Iris pigment epithelial cell (primary cell): ENCODE measurements around the gene GBF1.
"Not testable (repeated sequence)": the region's sequence is repeated elsewhere in the genome, so short reads cannot be mapped to it uniquely, and the experiment has no call there.

Experiments used
- DNase-seq: peaks from one replicate; pipeline ENCODE4 v3.0.0-alpha.2; 2011; ENCODE audit warnings: low read depth

Gene GBF1

DNA sequence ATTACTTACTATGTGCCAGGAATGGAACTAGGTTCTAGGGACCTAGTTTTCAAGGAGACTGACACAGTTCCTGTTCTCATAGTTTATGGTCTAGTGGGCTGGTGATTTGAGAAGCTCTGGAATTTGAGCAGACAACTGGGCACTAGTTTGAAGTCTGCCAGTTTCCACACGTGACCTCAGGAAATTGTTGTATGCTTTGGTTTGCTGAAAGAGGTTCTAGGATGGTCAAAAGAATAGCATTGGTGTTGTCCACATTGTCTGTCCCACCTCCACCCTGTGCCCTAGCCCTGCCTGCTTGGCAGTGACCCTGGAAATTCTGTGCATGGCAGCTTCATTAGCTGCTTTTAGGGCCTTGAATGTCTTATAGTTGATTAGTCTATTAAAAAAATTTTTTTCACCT lies 28.7 kb downstream of the GBF1 start:
- DNase-seq = no peak

GRCh38 chr10:102275343-102275742 lies 30.0 kb downstream of the GBF1 start:
- DNase-seq = no peak

- DNase-seq = no peak
Measured at GRCh38 chr10:102279104-102279503, 33.8 kb downstream of the GBF1 start.

GRCh38 chr10:102280397-102281101 lies 35.2 kb downstream of the GBF1 start:
- peak; percentile 40 for DNase-seq

GRCh38 chr10:102281102-102281487 lies 35.8 kb downstream of the GBF1 start:
- peak; percentile 36 for DNase-seq

DNA sequence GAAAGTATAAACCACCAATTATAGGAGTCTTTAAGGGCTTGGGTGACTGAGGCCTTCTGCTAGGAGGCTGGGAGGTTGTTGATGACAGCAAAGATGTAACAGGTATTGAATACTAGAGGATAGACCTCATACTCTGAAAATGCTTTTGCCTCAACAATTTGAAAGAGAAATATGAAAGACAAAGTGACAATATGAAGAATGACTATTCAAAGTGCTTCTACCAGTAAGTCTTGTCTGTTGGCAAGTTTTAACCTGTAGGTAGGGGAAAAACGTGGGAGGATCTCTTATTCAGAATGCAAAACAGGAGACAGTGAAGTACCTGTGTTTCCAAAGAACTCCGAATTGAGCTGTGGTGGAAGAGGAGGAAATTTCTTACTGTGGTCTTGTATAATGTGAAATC lies 38.2 kb downstream of the GBF1 start:
- no peak for DNase-seq

DNA sequence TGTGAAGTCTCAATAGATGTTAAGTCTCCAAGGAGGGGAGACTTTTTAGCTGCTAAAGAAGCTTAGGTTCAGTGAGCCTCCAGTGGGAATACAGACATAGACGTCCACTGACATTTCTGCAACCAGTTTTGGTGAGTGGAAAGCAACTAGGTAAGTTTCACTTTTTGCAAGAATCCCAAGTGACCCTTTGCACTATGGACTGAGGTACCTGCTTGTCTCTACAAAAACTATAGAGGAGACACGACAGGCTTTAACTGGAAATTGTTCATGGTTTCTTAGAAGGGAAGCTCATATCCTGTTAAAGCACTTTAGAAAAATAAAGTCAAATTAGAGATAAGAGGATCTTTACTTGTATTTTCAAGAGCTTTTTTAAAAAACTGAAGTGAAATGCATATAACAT lies 38.6 kb downstream of the GBF1 start:
- DNase-seq = no peak

DNA sequence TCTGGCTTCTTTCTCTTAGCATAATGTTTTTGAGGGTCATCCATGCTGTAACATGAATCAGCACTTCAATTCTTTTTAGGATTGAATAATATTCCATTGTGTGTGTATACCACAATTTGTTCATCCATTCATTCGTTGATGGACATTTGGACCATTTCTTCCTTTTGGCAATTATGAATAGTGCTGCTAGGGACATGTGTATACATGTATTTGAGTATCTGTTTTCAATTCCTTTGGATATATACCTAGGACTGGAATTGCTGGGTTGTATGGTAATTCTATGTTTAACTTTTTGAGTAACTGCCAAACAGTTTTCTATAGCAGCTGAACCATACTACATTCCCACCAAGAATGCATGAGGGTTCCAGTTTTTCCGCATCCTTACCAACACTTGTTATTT lies 39.2 kb downstream of the GBF1 start:
- no peak for DNase-seq

- no peak for DNase-seq
Measured at GRCh38 chr10:102285133-102285532, 39.8 kb downstream of the GBF1 start.

GRCh38 chr10:102286216-102286615 lies 40.9 kb downstream of the GBF1 start:
- DNase-seq = no peak

DNA sequence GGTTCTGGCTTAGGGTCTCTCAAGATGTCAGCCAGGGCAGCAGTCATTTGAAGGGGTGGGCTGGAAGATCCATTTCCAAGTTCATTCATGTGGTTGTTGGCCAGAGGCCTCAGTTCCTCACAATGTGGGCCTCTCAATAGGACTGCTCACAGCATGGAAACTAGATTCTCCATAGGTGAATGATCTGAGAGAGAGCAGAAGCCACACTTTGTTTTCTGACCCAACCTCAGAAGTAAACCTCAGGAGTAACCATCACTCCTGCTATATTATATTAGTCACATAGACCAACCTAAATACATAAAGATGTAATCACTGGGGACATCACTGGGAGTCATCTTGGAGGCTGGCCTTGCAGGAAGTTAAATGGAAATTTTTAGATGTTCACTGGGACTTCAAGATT lies 42.2 kb downstream of the GBF1 start:
- DNase-seq = no peak

DNA sequence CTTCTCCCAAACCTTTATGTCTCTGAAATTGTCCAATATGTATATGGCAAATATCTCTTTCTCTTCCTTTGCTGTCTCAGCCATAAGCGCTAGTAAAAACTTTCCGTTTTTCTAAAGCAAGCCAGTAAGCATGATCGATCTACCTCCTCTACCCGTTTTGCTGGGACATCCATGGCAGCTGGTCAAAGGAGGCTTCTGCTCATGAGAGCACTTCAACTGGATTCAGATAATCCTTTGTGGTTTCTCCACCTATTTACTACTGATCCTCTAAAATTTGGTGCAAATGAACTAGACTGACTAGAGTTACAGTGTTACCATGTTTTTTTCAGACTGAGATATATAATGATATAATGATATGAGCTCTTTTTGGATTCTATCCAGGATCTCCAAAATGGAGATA lies 42.7 kb downstream of the GBF1 start:
- no peak for DNase-seq

GRCh38 chr10:102289356-102289755 lies 44.0 kb downstream of the GBF1 start:
- no peak for DNase-seq

DNA sequence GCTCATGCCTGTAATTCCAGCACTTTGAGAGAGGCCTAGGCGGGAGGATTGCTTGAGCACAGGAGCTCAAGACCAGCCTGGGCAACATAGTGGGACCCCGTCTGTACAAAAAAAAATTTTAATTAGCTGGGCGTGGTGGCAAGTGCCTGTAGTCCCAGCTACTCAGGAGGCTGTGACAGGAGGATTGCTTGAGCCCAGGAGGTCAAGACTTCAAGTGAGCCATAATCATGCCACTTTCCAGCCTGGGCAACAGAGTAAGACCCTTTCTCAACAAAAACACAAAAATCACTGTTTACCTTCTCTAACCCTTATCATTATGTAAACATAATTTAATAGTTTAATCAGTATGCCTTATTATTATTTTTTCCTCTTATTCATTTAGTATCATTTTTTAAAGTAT lies 44.5 kb downstream of the GBF1 start:
- DNase-seq = no peak

- DNase-seq = no peak
Measured at GRCh38 chr10:102291221-102291905, 46.0 kb downstream of the GBF1 start.

GRCh38 chr10:102297101-102297500 lies 51.8 kb downstream of the GBF1 start:
- no peak for DNase-seq

GRCh38 chr10:102298899-102299298 lies 53.6 kb downstream of the GBF1 start:
- no peak for DNase-seq

- DNase-seq = peak; percentile 93
Measured at GRCh38 chr10:102299873-102300272, 54.5 kb downstream of the GBF1 start.

DNA sequence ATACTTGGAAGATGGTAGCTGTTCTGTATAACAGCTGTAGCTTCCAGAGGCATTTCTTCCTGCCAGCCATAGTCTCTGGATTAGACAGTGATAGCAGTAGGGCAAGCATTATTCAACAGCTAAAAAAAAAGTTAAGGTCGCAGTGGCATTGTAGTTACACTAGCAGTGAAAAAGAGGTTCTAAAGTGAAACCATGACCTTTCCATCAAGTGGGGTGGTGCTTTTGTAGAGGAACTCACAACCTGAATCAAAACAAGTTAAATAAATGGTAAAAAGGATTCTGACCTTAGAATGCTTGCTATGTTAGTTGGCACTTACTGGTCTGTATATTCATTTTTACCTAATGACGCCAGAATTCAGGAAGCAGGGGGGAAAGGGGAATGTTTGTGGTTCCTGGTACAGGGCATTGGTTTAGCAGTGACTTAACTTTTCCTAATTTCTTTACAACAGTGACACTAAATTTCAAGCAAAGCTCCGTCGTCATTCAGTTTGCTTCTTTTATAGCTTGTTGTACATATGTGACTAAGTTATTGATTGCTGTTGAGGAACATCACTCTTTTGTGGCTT lies 55.0 kb downstream of the GBF1 start:
- DNase-seq = peak; percentile 84

DNA sequence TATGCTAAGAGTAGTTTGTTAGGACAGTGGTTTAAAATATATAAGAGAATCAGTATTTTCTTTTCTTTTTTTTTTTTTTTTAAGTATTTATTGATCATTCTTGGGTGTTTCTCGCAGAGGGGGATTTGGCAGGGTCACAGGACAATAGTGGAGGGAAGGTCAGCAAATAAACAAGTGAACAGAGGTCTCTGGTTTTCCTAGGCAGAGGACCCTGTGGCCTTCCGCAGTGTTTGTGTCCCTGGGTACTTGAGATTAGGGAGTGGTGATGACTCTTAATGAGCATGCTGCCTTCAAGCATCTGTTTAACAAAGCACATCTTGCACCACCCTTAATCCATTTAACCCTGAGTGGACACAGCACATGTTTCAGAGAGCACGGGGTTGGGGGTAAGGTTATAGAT lies 55.6 kb downstream of the GBF1 start:
- not testable (repeated sequence) for DNase-seq

DNA sequence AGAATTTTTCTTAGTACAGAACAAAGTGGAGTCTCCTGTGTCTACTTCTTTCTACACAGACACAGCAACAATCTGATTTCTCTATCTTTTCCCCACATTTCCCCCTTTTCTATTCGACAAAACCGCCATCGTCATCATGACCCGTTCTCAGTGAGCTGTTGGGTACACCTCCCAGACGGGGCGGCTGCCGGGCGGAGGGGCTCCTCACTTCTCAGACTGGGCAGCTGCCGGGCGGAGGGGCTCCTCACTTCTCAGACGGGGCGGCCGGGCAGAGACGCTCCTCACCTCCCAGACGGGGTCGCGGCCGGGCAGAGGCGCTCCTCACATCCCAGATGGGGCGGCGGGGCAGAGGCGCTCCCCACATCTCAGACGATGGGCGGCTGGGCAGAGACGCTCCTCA lies 56.0 kb downstream of the GBF1 start:
- not testable (repeated sequence) for DNase-seq

DNA sequence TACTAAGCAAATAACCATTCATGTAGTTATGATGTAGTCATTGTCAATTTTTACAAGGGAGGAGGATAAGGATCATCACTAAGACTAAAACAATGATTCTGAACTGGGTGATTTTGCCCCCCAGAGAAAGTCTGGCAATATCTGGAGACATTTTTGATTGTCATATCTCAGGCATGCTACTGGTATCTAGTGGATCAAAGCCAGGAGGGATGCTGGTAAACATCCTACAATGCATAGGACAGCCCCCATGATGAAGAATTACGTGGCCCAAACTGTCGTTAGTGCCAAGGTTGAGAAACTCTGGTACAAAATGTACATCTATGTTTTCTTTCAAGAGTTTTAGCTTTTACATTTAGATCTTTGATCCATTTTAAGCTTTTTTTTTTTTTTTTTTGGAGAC lies 57.3 kb downstream of the GBF1 start:
- DNase-seq = peak; percentile 72

- no peak for DNase-seq
Measured at GRCh38 chr10:102306006-102306405, 60.7 kb downstream of the GBF1 start.

DNA sequence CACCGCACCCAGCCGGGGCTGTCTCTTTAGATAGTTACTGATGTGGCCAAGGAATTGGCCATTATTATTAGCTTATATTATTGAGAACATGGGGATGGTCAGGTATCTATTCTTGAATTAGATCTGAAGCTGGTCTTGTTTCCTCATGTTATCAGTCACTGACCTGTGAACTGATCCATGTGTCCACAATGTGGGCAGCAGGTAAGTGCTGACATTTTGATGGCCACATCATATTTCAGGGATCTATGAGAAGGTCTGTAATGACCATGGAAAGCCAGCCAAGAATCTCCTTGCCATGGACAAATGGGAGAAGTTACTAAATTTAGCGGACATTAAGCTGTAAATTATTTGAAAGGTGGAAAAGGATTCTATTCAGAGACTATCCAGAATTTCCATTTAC lies 61.4 kb downstream of the GBF1 start:
- no peak for DNase-seq
